ENCODE data around the gene REXO2.

- TF ChIP-seq CTCF (IDR thresholded peaks at IDR 0.05; ENCODE audit: borderline replicate concordance, extremely low read depth, low read length, poor library complexity, severe bottlenecking) (no peak), EZH2 (IDR thresholded peaks at IDR 0.05; ENCODE audit: borderline replicate concordance, low read depth, low read length, severe bottlenecking) (no peak)
These were observed 33.4 kb downstream of the REXO2 start for GRCh38 chr11:114472661-114473060.
